ENCODE data around the gene TJP1.

Gene TJP1

GRCh38 chr15:29656636-29657475 is 165.4 kb downstream of the TJP1 start:
- POLR2A ChIA-PET (ENCODE audit: low non-redundant PET) = no interaction called here
- peak; percentile 46 for DNase-seq (ENCODE audit: low spot score)
- no peak overlapping the region for H3K27ac ChIP-seq
- CTCF ChIA-PET = interaction anchor here (0.5 to 1.4 kb wide), 8 partner anchors 8 to 418 kb away, joined by 3 to 11 read pairs (median 3); no protein-coding TSS in a partner anchor
- TF ChIP-seq CTCF (conservative IDR thresholded peaks at IDR 0.05; ENCODE audit: low read depth) = peak; percentile 81

GRCh38 chr15:29652595-29652994 is 169.7 kb downstream of the TJP1 start:
- ChIA-PET CTCF (no interaction called here), POLR2A (ENCODE audit: low non-redundant PET) (no interaction called here)
- DNase-seq (ENCODE audit: low spot score) = no peak
- TF ChIP-seq CTCF (conservative IDR thresholded peaks at IDR 0.05; ENCODE audit: low read depth) = no peak
- no peak overlapping the region for H3K27ac ChIP-seq

- TF ChIP-seq CTCF (conservative IDR thresholded peaks at IDR 0.05; ENCODE audit: low read depth) = no peak
- CTCF ChIA-PET = interaction anchor here (0.7 kb wide), 1 partner anchor 12 kb away, joined by 3 read pairs; no protein-coding TSS in a partner anchor
- no peak for DNase-seq (ENCODE audit: low spot score)
- H3K27ac ChIP-seq = no peak overlapping the region
- POLR2A ChIA-PET (ENCODE audit: low non-redundant PET) = no interaction called here
Observed at GRCh38 chr15:29651476-29652233, 170.6 kb downstream of the TJP1 start.

Data from RWPE1 (cell line).